WTC11 (cell line): ENCODE measurements around the gene L1CAM. TPM values are rescaled to one million over a fixed set of nuclear protein-coding genes. Genes with fewer than 3 reads are reported as not detected.

Experiments
- ATAC-seq: fragments of 200-7000 bp; cut with Tn5 transposase; 2 replicates; pipeline ENCODE4 v1.10.0; 2021; ENCODE audit warnings: mild to moderate bottlenecking, moderate library complexity
- CTCF ChIA-PET: fragments of 300-600 bp; sonication (Branson Sonifier 250); formaldehyde crosslinking; loops from one replicate; lab custom pipeline; 2021; ENCODE audit warnings: antibody characterized with exemption; lab: Charles Lee
- POLR2A ChIA-PET: fragments of 350-600 bp; sonication (Branson Sonifier 250); formaldehyde crosslinking; loops from one replicate; lab custom pipeline; 2021; ENCODE audit warnings: antibody characterized with exemption; lab: Charles Lee
- DNase-seq: peaks from one replicate; pipeline ENCODE4 v3.0.0; 2021; ENCODE audit warnings: low spot score
- H3K27ac Mint-ChIP-seq: 2 replicates; pipeline ENCODE4 v1.8.0; 2021; ENCODE audit warnings: mixed read lengths
- H3K27me3 Mint-ChIP-seq: 2 replicates; pipeline ENCODE4 v1.8.0; 2021; ENCODE audit warnings: low read depth, mild to moderate bottlenecking, moderate library complexity, mixed read lengths
- H3K36me3 Mint-ChIP-seq: 2 replicates; pipeline ENCODE4 v1.8.0; 2021; ENCODE audit warnings: mixed read lengths
- H3K4me1 Mint-ChIP-seq: 2 replicates; pipeline ENCODE4 v1.8.0; 2022; ENCODE audit warnings: mixed read lengths
- H3K4me3 Mint-ChIP-seq: 2 replicates; pipeline ENCODE4 v1.8.0; 2021; ENCODE audit warnings: mild to moderate bottlenecking, moderate library complexity, mixed read lengths
- H3K9me3 Mint-ChIP-seq: 2 replicates; pipeline ENCODE4 v1.8.0; 2021; ENCODE audit warnings: mixed read lengths
- ATF1 ChIP-seq: sonication (generic); formaldehyde crosslinking; IDR thresholded peaks from 2 replicates; pipeline ENCODE4 v1.8.1; 2023; ENCODE audit warnings: mild to moderate bottlenecking, moderate library complexity, missing genetic modification reagents
- ATF2 ChIP-seq: sonication (generic); formaldehyde crosslinking; IDR thresholded peaks from 2 replicates; pipeline ENCODE4 v1.8.1; 2022; ENCODE audit warnings: low read depth, missing genetic modification reagents, borderline replicate concordance
- E2F5 ChIP-seq: sonication (generic); formaldehyde crosslinking; IDR thresholded peaks from 2 replicates; pipeline ENCODE4 v1.8.1; 2022; ENCODE audit warnings: mild to moderate bottlenecking, moderate library complexity, missing genetic modification reagents
- ETV6 ChIP-seq: sonication (generic); formaldehyde crosslinking; IDR thresholded peaks from 2 replicates; pipeline ENCODE4 v1.8.1; 2022; ENCODE audit warnings: mild to moderate bottlenecking, missing genetic modification reagents
- HMGXB4 ChIP-seq: sonication (generic); formaldehyde crosslinking; IDR thresholded peaks from 2 replicates; pipeline ENCODE4 v1.8.1; 2023; ENCODE audit warnings: mild to moderate bottlenecking, moderate library complexity, missing genetic modification reagents
- IRF2 ChIP-seq: sonication (generic); formaldehyde crosslinking; IDR thresholded peaks from 2 replicates; pipeline ENCODE4 v1.8.0; 2022; ENCODE audit warnings: low read depth, missing genetic modification reagents, borderline replicate concordance
- MAX ChIP-seq: sonication (generic); formaldehyde crosslinking; IDR thresholded peaks from 2 replicates; pipeline ENCODE4 v1.8.0; 2022; ENCODE audit warnings: mild to moderate bottlenecking, missing genetic modification reagents
- MXD4 ChIP-seq: fragments of 250-450 bp; sonication (Bioruptor Pico); IDR thresholded peaks from 2 replicates; pipeline ENCODE4 v1.8.0; 2021; ENCODE audit warnings: mild to moderate bottlenecking, moderate library complexity, borderline replicate concordance
- NFATC4 ChIP-seq: fragments of 250-450 bp; sonication (Bioruptor Pico); IDR thresholded peaks from 2 replicates; pipeline ENCODE4 v1.9.0; 2021; ENCODE audit warnings: mild to moderate bottlenecking
- NFE2L1 ChIP-seq: sonication (generic); formaldehyde crosslinking; IDR thresholded peaks from 2 replicates; pipeline ENCODE4 v1.8.1; 2023; ENCODE audit warnings: missing genetic modification reagents
- NR1H2 ChIP-seq: sonication (generic); formaldehyde crosslinking; IDR thresholded peaks from 2 replicates; pipeline ENCODE4 v1.9.0; 2021; ENCODE audit warnings: mild to moderate bottlenecking, moderate library complexity, missing genetic modification reagents
- NR2C2 ChIP-seq: sonication (generic); formaldehyde crosslinking; IDR thresholded peaks from 2 replicates; pipeline ENCODE4 v1.8.0; 2022; ENCODE audit warnings: mild to moderate bottlenecking, missing genetic modification reagents
- PRRX2 ChIP-seq: fragments of 250-450 bp; sonication (Bioruptor Pico); IDR thresholded peaks from 2 replicates; pipeline ENCODE4 v1.8.0; 2021; ENCODE audit warnings: mild to moderate bottlenecking
- RORB ChIP-seq: fragments of 250-450 bp; sonication (Bioruptor Pico); IDR thresholded peaks from 2 replicates; pipeline ENCODE4 v1.9.0; 2021; ENCODE audit warnings: mild to moderate bottlenecking
- STAT6 ChIP-seq: sonication (generic); formaldehyde crosslinking; conservative IDR thresholded peaks from 2 replicates; pipeline ENCODE4 v1.8.1; 2023; ENCODE audit warnings: mild to moderate bottlenecking, low read depth, missing genetic modification reagents, moderate library complexity
- TEAD1 ChIP-seq: sonication (generic); formaldehyde crosslinking; IDR thresholded peaks from 2 replicates; pipeline ENCODE4 v1.8.0; 2022; ENCODE audit warnings: mild to moderate bottlenecking, missing genetic modification reagents
- ZNF121 ChIP-seq: sonication (generic); formaldehyde crosslinking; IDR thresholded peaks from 2 replicates; pipeline ENCODE4 v1.8.0; 2023; ENCODE audit warnings: missing genetic modification reagents
- ZNF138 ChIP-seq: sonication (generic); formaldehyde crosslinking; conservative IDR thresholded peaks from 2 replicates; pipeline ENCODE4 v1.8.1; 2022; ENCODE audit warnings: mild to moderate bottlenecking, moderate library complexity, missing genetic modification reagents
- ZNF219 ChIP-seq: sonication (generic); formaldehyde crosslinking; IDR thresholded peaks from 2 replicates; pipeline ENCODE4 v1.8.0; 2023; ENCODE audit warnings: missing genetic modification reagents, mild to moderate bottlenecking, borderline replicate concordance
- ZNF532 ChIP-seq: fragments of 250-450 bp; sonication (Bioruptor Pico); IDR thresholded peaks from 2 replicates; pipeline ENCODE4 v1.9.0; 2021; ENCODE audit warnings: mild to moderate bottlenecking, borderline replicate concordance
- total RNA-seq: library from RNA; stranded (reverse); gene quantifications from 3 replicates; pipeline ENCODE4 v1.2.3, GENCODE V29; 2021

L1CAM gene
- total RNA-seq, 1 experiment from 2014 or later, result 40.2 TPM

- Mint-ChIP-seq H3K36me3 (no peaks in the 10 kb centered on the region), H3K9me3 (no peaks in the 10 kb centered on the region), H3K4me3 (no peak overlapping the region), H3K4me1 (peaks cover 25% of the 10 kb centered on the region), H3K27ac (no peak overlapping the region), H3K27me3 (peaks cover 10% of the 10 kb centered on the region)
- CTCF ChIA-PET, result interaction anchor here (1.5 kb wide), 1 partner anchor 10 kb away, joined by 7 read pairs; no protein-coding TSS in a partner anchor
- POLR2A ChIA-PET, result no interaction called here
- DNase-seq (no peak), ATAC-seq (no peak)
- TF ChIP-seq ZNF121 (no peak), TEAD1 (CRISPR knock-in tag) (no peak), ZNF219 (CRISPR knock-in tag) (no peak), PRRX2 (CRISPR knock-in tag) (no peak), NFE2L1 (CRISPR knock-in tag) (no peak), NR2C2 (no peak), NR1H2 (CRISPR knock-in tag) (no peak), ATF2 (CRISPR knock-in tag) (no peak), ATF1 (CRISPR knock-in tag) (no peak), RORB (CRISPR knock-in tag) (no peak), ZNF532 (CRISPR knock-in tag) (no peak), MAX (CRISPR knock-in tag) (no peak), IRF2 (no peak), HMGXB4 (CRISPR knock-in tag) (no peak), NFATC4 (no peak), E2F5 (CRISPR knock-in tag) (no peak), ETV6 (CRISPR knock-in tag) (no peak)
These were observed 2.4 kb upstream of the L1CAM start for GRCh38 chrX:153888344-153888743.

GRCh38 chrX:153887385-153887784 lies 1.4 kb upstream of the L1CAM start:
- Mint-ChIP-seq H3K9me3 (no peaks in the 10 kb centered on the region), H3K36me3 (no peaks in the 10 kb centered on the region), H3K27ac (no peak overlapping the region), H3K4me1 (peaks cover 24% of the 10 kb centered on the region), H3K4me3 (no peak overlapping the region), H3K27me3 (peaks cover 10% of the 10 kb centered on the region)
- POLR2A ChIA-PET, result interaction anchor here (0.6 to 1.5 kb wide), 3 partner anchors 38 to 41 kb away, joined by 3 to 5 read pairs (median 4); partner anchors contain the start of gene ARHGAP4
- DNase-seq (no peak), ATAC-seq (no peak)
- CTCF ChIA-PET, result interaction anchor here (0.6 to 2.9 kb wide), 10 partner anchors 9 to 218 kb away, joined by 3 to 15 read pairs (median 4); partner anchors contain the start of genes IDH3G and SSR4
- TF ChIP-seq NR2C2 (no peak), MXD4 (CRISPR knock-in tag) (no peak), STAT6 (CRISPR knock-in tag) (no peak), HMGXB4 (CRISPR knock-in tag) (no peak), NR1H2 (CRISPR knock-in tag) (no peak), ZNF138 (no peak)
